Activated CD4-positive, alpha-beta T cell treated with anti-CD3 and anti-CD28 coated beads, Interleukin-2, Interleukin-4, amounts not matched to agents 100 ng/mL and 50 ng/mL, durations not matched to agents 16 hours and 8 hours (primary cell): ENCODE measurements around the gene RNF213.
A peak's percentile ranks its signal among the peaks of the same experiment; 100 is the strongest.
"Not testable (repeated sequence)": the region's sequence is repeated elsewhere in the genome, so short reads cannot be mapped to it uniquely, and the experiment has no call there.

Experiments used
- DNase-seq: peaks from one replicate; pipeline ENCODE4 v3.0.0-alpha.2; 2020; ENCODE audit warnings: low spot score

RNF213 gene

GRCh38 chr17:80270836-80271235 is 10.2 kb downstream of the RNF213 start:
- peak; percentile 69 for DNase-seq

- no peak for DNase-seq
Measured at GRCh38 chr17:80272366-80272765, 11.7 kb downstream of the RNF213 start.

DNA sequence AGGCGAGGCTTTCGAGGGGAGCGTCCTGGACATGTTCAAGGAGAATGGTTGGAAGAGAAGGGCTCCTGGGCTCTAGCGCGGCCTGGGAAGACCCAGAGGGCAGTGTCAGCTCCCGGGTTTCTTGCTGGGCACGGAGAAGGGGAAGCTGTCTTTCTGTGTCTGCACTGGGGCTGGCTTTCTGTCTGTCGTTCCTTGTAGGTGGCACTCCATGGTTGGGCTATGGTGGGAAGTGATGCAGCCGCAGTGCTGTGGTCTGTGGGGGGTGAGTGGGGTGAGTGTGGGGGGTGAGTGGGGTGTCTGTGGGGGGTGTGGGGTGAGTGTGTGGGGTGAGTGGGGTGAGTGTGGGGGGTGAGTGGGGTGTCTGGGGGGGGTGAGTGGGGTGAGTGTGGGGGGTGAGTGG is 13.7 kb downstream of the RNF213 start:
- DNase-seq = no peak

DNA sequence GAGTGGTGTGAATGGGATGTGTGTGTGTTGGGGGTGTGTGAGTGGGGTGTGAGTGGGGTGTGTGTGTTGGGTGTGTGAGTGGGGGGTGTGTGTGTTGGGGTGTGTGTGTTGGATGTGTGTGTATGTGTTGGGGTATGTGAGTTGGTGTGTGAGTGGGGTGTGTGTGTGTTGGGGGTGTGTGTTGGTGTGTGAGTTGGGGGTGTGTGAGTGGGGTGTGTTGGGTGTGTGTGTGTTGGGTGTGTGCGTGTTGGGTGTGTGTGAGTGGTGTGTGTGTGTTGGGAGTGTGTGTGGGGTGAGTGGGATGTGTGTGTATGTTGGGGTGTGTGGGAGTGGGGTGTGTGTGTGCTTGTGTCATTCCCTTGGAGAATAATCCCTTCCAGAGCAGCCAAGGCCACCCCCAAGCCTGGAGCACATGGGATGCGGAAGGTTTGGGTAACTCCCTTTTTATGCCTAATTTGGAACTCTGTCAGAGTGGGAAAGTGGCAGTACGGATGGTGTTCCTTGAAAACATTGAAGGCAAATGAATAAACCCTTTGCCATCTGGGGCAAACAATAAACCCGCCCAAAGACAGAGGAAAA is 14.3 kb downstream of the RNF213 start:
- DNase-seq = no peak

DNA sequence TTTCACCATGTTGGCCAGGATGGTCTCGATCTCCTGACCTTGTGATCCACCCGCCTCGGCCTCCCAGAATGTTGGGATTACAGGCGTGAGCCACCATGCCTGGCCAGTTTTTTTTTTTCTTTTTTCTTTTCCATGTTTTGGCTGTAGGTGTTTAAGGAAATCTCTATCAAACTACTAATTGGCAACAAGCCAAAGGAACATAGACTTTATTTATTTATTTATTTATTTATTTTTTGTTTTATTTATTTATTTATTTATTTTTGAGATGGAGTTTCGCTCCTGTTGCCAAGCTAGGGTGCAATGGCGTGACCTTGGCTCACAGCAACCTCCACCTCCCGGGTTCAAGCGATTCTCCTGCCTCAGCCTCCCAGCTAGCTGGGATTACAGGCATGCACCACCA is 15.2 kb downstream of the RNF213 start:
- DNase-seq = not testable (repeated sequence)

DNA sequence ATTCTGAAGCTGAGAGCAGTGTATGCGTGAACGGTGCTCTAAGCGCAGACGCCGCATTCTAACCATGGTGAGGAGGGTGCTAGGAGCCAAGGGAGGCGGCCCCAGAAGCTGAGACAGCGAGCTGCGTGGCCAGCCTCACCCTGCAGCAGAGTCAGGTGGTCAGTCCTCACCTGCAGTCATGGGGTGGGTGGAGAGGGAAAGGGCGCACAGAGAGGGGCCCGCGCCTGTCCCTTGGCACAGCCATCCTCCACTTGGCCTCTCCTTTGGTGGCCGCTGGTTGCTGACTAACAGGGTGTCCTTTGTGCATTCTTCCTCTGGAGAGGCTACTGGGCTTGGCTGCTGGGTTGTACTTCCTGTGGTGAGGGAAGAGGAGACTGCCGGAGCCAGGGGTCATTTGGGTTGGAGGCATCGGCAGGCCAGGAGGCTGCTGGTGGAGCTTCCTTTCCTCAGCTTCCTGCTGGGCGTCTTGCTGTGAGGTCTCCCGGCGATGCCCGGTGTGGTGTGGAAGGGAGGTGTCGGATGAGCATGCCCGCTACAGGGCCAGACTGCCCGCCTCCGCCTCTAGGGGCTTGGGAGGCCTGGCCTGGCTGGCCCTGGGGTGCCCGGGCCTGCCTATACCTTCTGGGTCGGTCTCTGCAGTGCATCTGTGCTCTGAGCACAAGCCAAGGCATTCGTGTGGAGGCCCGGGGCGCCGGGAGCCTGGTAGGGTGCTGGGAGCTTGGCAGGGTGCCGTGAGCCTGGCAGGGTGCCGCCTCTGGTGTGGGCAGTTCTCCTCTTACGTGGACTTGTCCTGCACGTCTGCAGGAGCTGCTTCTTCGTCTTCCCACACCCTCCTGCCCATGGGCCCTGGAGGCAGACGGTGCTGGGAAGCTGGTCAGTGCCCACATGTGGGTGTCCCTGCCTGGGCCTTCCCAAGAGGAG is 17.4 kb downstream of the RNF213 start:
- DNase-seq = no peak

- no peak for DNase-seq
Measured at GRCh38 chr17:80279895-80280294, 19.2 kb downstream of the RNF213 start.

GRCh38 chr17:80281516-80281915 is 20.9 kb downstream of the RNF213 start:
- no peak for DNase-seq

GRCh38 chr17:80283116-80283852 is 22.6 kb downstream of the RNF213 start:
- no peak for DNase-seq

- no peak for DNase-seq
Measured at GRCh38 chr17:80284631-80285030, 24.0 kb downstream of the RNF213 start.

GRCh38 chr17:80285237-80285920 is 24.7 kb downstream of the RNF213 start:
- DNase-seq = no peak

DNA sequence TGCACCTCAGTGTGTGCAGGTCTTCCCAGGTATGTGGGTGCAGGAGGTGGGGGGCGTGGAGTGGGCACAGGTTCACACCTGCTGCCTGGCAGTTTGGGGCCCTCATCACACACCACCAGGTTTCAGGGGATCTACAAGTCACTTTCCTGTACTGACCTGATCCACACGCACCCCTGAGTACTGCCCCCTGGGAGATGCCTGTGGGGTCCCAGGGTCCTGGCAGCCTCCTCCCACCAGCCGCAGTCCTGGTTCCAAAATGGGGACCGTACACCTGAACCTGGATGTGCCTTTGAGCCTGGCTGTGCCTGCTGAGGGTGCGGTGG is 25.9 kb downstream of the RNF213 start:
- no peak for DNase-seq

DNA sequence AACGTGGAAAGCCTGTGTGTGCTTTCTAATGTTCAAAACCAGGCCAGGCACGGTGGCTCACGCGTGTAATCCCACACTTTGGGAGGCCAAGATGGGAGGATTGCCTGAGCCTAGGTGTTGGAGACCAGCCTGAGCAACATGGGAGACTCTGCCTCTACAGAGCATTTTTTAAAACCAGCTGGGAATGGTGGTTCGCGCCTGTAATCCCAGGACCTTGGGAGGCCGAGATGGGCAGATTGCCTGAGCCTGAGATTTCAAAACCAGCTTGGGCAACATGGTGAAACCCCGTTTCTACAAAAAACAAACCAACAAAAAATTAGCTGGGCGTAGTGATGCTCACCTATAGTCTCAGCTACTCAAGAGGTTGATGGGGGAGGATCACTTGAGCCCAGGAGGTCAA is 26.4 kb downstream of the RNF213 start:
- DNase-seq = no peak

DNA sequence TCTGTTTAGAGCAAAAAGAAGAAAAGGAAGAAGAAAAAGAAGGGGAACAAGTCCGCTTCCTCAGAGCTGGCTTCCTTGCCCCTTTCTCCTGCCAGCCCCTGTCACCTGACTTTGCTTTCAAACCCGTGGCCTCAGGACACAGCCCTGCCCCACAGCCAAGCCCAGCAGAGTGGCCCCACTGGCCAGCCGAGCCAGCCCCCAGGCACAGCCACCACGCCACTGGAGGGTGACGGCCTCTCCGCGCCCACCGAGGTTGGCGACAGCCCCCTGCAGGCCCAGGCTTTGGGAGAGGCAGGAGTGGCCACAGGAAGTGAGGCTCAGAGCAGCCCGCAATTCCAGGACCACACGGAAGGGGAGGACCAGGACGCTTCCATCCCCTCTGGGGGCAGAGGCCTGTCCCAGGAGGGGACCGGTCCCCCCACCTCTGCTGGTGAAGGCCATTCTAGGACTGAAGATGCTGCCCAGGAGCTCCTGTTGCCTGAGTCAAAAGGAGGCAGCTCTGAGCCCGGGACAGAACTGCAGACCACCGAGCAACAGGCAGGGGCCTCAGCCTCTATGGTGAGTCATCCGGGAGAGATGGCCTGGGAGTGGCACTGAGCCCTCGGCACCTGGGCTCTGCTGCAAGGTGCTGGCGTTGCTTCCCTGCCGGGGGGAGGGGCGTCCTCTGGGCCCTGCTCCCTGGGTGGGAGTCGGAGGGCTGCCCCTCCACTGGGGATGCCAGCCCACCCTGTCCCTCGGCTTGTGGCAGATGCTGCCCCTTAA is 27.3 kb downstream of the RNF213 start:
- no peak for DNase-seq

DNA sequence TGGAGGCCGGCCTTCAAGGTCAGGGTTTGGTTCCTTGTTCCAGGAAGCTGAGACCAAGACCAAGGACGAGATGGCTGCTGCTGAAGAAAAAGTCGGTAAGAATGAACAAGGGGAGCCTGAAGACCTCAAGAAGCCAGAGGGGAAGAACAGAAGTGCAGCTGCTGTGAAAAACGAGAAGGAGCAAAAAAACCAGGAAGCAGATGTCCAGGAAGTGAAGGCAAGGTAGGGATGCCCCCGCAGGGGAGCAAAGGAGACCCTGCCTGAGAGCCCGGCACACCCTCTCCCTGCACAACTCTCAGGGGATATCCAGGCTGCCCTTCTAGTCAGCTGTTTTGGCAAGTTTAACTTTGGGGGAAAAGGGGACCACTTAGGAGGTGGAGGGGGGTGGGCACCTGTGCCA is 29.0 kb downstream of the RNF213 start:
- DNase-seq = no peak

GRCh38 chr17:80290156-80290555 is 29.5 kb downstream of the RNF213 start:
- DNase-seq = no peak

DNA sequence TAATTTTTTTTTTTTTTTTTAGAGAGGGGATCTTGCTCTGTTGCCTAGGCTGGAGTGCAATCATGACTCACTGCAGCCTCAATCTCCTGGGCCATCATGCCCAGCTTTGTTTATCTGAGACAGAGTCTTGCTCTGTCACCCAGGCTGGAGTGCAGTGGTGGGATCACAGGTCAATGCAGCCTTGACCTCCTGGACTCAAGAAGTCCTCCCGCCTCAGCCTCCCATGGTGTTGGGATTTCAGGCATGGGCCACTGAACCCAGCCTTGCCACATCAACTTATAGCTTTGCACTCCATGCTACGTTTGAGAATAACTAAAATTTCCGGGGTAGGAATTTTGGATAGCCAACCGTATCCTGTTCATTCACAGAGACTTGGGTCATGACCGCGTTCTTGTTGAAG is 30.6 kb downstream of the RNF213 start:
- no peak for DNase-seq

- DNase-seq = no peak
Measured at GRCh38 chr17:80291691-80292487, 31.2 kb downstream of the RNF213 start.

DNA sequence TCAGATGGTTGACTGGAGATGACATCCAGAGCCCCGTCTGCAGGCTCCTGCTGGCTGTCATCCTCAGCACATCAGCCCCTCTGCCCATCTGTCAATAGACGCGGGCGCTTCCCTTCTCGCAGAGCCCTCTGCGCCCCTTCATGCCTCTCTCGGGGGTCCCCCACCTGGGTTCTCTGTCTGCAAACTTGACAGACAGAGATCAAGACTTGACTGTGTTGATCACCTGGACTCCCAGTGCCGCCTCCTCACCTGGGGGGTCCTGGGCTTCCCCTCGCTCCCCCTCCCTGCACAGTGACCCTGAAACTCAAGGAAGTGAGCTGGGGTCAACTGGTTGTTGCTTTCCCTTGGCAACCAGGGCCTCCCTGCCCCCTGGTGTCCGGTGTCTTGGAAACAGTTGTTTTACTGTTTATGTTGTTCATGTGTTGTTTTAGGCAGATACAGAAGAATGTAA is 31.9 kb downstream of the RNF213 start:
- no peak for DNase-seq

DNA sequence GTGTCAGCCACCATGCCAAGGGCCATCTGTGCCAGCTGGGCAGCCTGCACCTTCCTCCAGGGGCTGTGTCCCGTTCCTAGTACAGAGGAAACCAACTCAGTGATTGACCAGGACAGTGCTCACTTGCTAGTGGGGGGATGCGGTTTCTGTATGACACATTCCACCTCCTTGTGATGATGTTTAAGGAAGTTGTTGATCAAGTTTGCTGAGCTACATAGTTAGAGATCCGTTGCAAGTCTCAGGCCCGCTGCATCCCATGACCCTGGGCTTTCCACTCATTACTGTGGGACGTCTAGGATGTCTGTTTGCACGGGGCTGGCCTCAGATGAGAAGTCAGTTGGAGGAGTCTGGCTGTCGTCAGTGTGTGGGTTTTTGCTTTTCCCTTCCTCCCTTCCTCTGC is 33.6 kb downstream of the RNF213 start:
- no peak for DNase-seq

GRCh38 chr17:80294653-80295052 is 34.0 kb downstream of the RNF213 start:
- DNase-seq = no peak
